ENCODE measurements around the gene CEBPG. TPM values are rescaled to one million over a fixed set of nuclear protein-coding genes. Genes with fewer than 3 reads are reported as not detected.

The CEBPG gene
- total and polyA plus RNA-seq, 2 donors (not counting 1 experiment from before 2014, with no cell fraction given) = 13.7 to 66.7 TPM

GRCh38 chr19:33363476-33363875 is 10.0 kb upstream of the CEBPG start:
- peaks cover 3% of the 10 kb centered on the region for H3K27me3 ChIP-seq (ENCODE audit: control insufficient read depth, insufficient read depth, low read length)

GRCh38 chr19:33365691-33366090 is 7.8 kb upstream of the CEBPG start:
- no peak for DNase-seq (ENCODE audit: low read depth in 2 of 2)
- Histone ChIP-seq H3K9me3 (ENCODE audit: control insufficient read depth, insufficient read depth, low read depth, low read length) (no peaks in the 10 kb centered on the region), H3K9ac (ENCODE audit: insufficient read depth, low read length) (no peak overlapping the region), H3K36me3 (ENCODE audit: control insufficient read depth, insufficient read depth, low read length) (no peaks in the 10 kb centered on the region), H2AFZ (ENCODE audit: low read length) (no peak overlapping the region), H3K4me1 (ENCODE audit: control insufficient read depth, extremely low read depth, insufficient read depth, low read length) (no peaks in the 10 kb centered on the region), H3K4me3 (replicated peaks in 1 of 4; ENCODE audit: control extremely low read depth in 1 of 4, insufficient read depth in 1 of 4, low read depth in 3 of 4, low read length in 4 of 4) (no peak overlapping the region), H3K4me2 (ENCODE audit: extremely low read depth, insufficient read depth, low read length) (no peak overlapping the region), H4K20me1 (ENCODE audit: control insufficient read depth, extremely low read depth, insufficient read depth, low read length) (no peaks in the 10 kb centered on the region), H3K27ac (ENCODE audit: insufficient read depth, low read length) (no peak overlapping the region), H3K27me3 (ENCODE audit: control insufficient read depth, insufficient read depth, low read length) (peaks cover 3% of the 10 kb centered on the region), H3K79me2 (ENCODE audit: control insufficient read depth, insufficient read depth, low read length) (no peaks in the 10 kb centered on the region)
- TF ChIP-seq CTCF (conservative IDR thresholded peaks at IDR 0.05 in 1 of 2, IDR thresholded peaks at IDR 0.05 in 1 of 2; ENCODE audit: low read depth in 1 of 2, low read length in 2 of 2) = no peak
- no peak for TF ChIP-seq EZH2 (IDR thresholded peaks at IDR 0.05; ENCODE audit: low read length, missing control alignments)

More at GRCh38 chr19:33363476-33363875, 10.0 kb upstream of the CEBPG start:
- Histone ChIP-seq H4K20me1 (ENCODE audit: control insufficient read depth, extremely low read depth, insufficient read depth, low read length) (no peaks in the 10 kb centered on the region), H3K79me2 (ENCODE audit: control insufficient read depth, insufficient read depth, low read length) (no peaks in the 10 kb centered on the region), H3K9me3 (ENCODE audit: control insufficient read depth, insufficient read depth, low read depth, low read length) (no peaks in the 10 kb centered on the region), H3K4me2 (ENCODE audit: extremely low read depth, insufficient read depth, low read length) (no peak overlapping the region), H3K36me3 (ENCODE audit: control insufficient read depth, insufficient read depth, low read length) (no peaks in the 10 kb centered on the region), H3K4me1 (ENCODE audit: control insufficient read depth, extremely low read depth, insufficient read depth, low read length) (no peaks in the 10 kb centered on the region), H3K27ac (ENCODE audit: insufficient read depth, low read length) (no peak overlapping the region), H2AFZ (ENCODE audit: low read length) (no peak overlapping the region), H3K4me3 (replicated peaks in 1 of 4; ENCODE audit: control extremely low read depth in 1 of 4, insufficient read depth in 1 of 4, low read depth in 3 of 4, low read length in 4 of 4) (no peak overlapping the region), H3K9ac (ENCODE audit: insufficient read depth, low read length) (no peak overlapping the region)
- no peak for DNase-seq (ENCODE audit: low read depth in 2 of 2)
- TF ChIP-seq EZH2 (IDR thresholded peaks at IDR 0.05; ENCODE audit: low read length, missing control alignments) = no peak
- TF ChIP-seq CTCF (conservative IDR thresholded peaks at IDR 0.05 in 1 of 2, IDR thresholded peaks at IDR 0.05 in 1 of 2; ENCODE audit: low read depth in 1 of 2, low read length in 2 of 2) = no peak

- Histone ChIP-seq H3K36me3 (ENCODE audit: control insufficient read depth, insufficient read depth, low read length) (no peaks in the 10 kb centered on the region), H3K4me3 (replicated peaks in 1 of 4; ENCODE audit: control extremely low read depth in 1 of 4, insufficient read depth in 1 of 4, low read depth in 3 of 4, low read length in 4 of 4) (no peak overlapping the region), H4K20me1 (ENCODE audit: control insufficient read depth, extremely low read depth, insufficient read depth, low read length) (no peaks in the 10 kb centered on the region), H3K4me2 (ENCODE audit: extremely low read depth, insufficient read depth, low read length) (no peak overlapping the region), H3K27me3 (ENCODE audit: control insufficient read depth, insufficient read depth, low read length) (peaks cover 3% of the 10 kb centered on the region), H3K4me1 (ENCODE audit: control insufficient read depth, extremely low read depth, insufficient read depth, low read length) (no peaks in the 10 kb centered on the region), H3K9ac (ENCODE audit: insufficient read depth, low read length) (no peak overlapping the region), H3K27ac (ENCODE audit: insufficient read depth, low read length) (no peak overlapping the region), H3K9me3 (ENCODE audit: control insufficient read depth, insufficient read depth, low read depth, low read length) (no peaks in the 10 kb centered on the region), H2AFZ (ENCODE audit: low read length) (no peak overlapping the region), H3K79me2 (ENCODE audit: control insufficient read depth, insufficient read depth, low read length) (no peaks in the 10 kb centered on the region)
- TF ChIP-seq CTCF (conservative IDR thresholded peaks at IDR 0.05 in 1 of 2, IDR thresholded peaks at IDR 0.05 in 1 of 2; ENCODE audit: low read depth in 1 of 2, low read length in 2 of 2) = no peak
- TF ChIP-seq EZH2 (IDR thresholded peaks at IDR 0.05; ENCODE audit: low read length, missing control alignments) = no peak
- no peak for DNase-seq (ENCODE audit: low read depth in 2 of 2)
These were observed 7.4 kb upstream of the CEBPG start for GRCh38 chr19:33366127-33366526.

Measured in fibroblast of lung (primary cell).